ENCODE results near the gene PTGDS.

The PTGDS gene

DNA sequence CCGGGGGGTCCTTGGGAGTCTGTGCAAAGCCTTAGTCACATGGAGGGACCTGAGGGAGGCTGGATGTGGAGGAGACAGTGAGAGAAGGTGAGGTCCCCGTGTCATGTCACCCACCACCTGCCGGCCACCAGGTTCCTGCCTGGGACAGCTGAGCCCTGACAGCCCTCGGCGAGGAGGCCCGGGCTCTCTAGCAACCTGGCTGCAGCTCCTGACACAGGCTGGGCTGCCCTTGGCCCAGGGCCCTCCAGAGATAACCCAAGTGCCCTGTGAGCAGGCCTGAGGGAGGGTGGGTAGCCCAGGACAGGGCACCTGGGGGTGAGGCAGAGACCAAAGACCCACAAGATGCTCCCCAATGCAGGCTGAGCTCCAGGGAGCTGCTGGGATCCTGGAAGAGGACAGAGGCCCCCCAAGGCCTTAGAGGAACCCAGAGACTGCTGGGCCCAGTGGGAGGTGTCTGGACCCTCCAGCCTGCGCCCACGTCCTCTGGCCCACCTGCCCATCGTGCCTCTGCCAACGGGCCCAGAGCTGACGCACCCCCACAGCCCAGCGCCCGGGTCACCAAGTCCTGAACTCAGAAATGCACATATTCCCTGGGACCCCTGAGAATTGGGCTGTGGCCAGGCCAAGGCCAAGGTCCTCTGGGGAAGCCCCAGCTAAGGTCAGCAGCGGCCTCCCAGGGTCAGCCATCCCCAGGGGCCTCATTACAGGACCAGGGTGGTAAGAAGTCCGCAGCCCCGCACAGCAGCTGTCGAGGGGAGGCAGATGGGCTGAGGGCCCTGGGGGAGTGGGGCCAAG, 8.8 kb upstream of the PTGDS start:
- Mint-ChIP-seq H3K27ac (no peak overlapping the region), H3K4me3 (no peak overlapping the region), H3K27me3 (peaks cover 18 to 30% of the 10 kb centered on the region in 2 donors), H3K4me1 (peaks cover 8 to 11% of the 10 kb centered on the region in 2 donors), H3K9me3 (no peaks in the 10 kb centered on the region), H3K36me3 (no peaks in the 10 kb centered on the region)
- ATAC-seq (replicated peaks) = no peak
- DNase-seq = no peak

DNA sequence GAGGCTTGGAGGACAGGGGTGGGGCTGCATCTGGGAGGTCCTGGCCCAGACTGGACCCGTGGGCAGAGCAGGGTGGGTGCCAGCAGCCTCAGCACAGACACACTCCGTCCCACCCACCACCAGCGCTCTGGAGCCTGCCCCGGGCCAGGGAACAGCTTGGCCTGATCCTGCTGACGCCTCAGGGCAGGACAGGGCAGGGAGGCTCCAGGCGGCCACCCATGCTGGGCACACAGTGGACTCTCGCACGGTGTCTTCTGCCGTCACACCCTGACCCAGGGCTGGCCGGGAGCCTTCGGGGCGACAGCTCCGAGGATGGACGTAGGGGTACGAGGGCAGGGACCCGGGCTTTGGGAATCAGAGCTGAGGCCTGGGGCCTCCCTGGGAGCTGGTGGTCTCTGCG, 8.2 kb upstream of the PTGDS start:
- peaks cover 18 to 30% of the 10 kb centered on the region in 2 donors for H3K27me3 Mint-ChIP-seq
- ATAC-seq (replicated peaks) (no peak), DNase-seq (no peak)
- no peak overlapping the region for H3K4me3 Mint-ChIP-seq
- no peaks in the 10 kb centered on the region for H3K9me3 Mint-ChIP-seq
- H3K4me1 Mint-ChIP-seq = peaks cover 8 to 11% of the 10 kb centered on the region in 2 donors
- H3K36me3 Mint-ChIP-seq = no peaks in the 10 kb centered on the region
- H3K27ac Mint-ChIP-seq = no peak overlapping the region

DNA sequence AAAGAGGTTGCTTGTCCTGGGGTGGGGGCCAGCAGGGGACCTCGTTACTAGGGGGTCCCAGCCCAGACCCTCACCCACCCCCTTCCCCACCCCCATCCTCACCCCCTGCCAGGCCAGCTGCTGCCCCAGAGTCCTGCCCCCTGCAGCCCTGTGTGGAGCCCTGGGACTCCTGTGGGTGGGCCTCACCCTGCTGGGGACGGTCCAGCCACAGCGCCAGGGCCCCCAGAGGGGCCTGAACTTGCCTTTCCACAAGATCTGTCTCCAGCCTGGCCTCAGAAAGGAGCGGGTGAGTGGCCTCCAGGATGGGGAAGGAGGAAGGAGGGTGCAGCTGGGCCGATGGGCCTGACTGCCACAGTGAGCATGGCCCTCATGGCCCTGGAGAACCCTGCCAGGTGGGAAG, 7.5 kb upstream of the PTGDS start:
- H3K36me3 Mint-ChIP-seq = no peaks in the 10 kb centered on the region
- H3K9me3 Mint-ChIP-seq = no peaks in the 10 kb centered on the region
- peaks cover 18 to 32% of the 10 kb centered on the region in 2 donors for H3K27me3 Mint-ChIP-seq
- no peak overlapping the region for H3K4me3 Mint-ChIP-seq
- peaks cover 8 to 11% of the 10 kb centered on the region in 2 donors for H3K4me1 Mint-ChIP-seq
- ATAC-seq (replicated peaks) (no peak), DNase-seq (no peak)
- peak overlapping the region; percentile 47 for H3K27ac Mint-ChIP-seq

DNA sequence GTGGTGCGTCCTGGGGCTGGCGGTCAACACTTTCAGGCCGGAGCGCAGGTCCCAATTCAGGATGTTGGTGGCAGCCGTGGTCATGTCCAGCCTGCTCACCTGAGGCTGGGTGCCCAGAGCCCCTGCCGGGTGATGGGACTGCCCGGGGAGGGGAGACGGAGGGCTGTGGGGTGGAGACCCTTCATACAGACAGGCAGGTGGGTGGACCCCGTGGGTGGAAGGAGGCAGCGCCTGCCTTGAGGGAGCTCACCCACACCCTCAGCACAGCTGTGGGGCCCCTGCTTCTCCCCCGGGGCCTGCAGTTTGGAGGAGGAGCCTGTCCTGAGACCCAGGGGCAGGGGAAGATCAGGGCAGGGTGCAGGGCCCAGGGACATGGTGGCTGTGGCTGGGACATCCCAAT, 6.9 kb upstream of the PTGDS start:
- Mint-ChIP-seq H3K27ac (no peak overlapping the region), H3K36me3 (no peaks in the 10 kb centered on the region), H3K27me3 (peaks cover 18 to 37% of the 10 kb centered on the region in 2 donors), H3K4me1 (peaks cover 8 to 11% of the 10 kb centered on the region in 2 donors), H3K4me3 (no peak overlapping the region), H3K9me3 (no peaks in the 10 kb centered on the region)
- ATAC-seq (replicated peaks) (no peak), DNase-seq (no peak)

DNA sequence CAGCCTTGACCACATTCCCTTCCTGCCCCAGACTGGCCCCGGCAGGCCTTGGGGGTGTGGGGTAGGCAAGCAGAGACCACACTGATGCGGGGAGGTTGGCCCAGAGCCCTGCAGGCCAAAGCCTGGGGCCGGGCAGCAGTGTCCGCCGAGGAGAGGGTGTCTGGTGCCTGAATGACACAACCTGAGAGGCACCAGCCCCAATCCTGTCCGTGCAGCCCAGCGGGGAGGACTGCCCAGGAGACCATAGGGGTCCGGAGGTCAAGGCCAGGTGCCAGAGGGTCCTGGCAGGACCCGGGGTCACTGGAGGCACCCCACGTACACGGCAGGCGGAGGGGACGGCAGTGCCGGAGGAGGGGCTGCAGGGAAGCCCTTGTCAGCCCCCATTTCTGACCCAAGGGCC, 5.6 kb upstream of the PTGDS start:
- ATAC-seq (replicated peaks) (no peak), DNase-seq (no peak)
- H3K36me3 Mint-ChIP-seq = no peaks in the 10 kb centered on the region
- peaks cover 0 to 3% of the 10 kb centered on the region in 2 donors for H3K4me1 Mint-ChIP-seq
- H3K9me3 Mint-ChIP-seq = no peaks in the 10 kb centered on the region
- no peak overlapping the region for H3K27ac Mint-ChIP-seq
- peaks cover 19 to 43% of the 10 kb centered on the region in 2 donors for H3K27me3 Mint-ChIP-seq
- no peak overlapping the region for H3K4me3 Mint-ChIP-seq

DNA sequence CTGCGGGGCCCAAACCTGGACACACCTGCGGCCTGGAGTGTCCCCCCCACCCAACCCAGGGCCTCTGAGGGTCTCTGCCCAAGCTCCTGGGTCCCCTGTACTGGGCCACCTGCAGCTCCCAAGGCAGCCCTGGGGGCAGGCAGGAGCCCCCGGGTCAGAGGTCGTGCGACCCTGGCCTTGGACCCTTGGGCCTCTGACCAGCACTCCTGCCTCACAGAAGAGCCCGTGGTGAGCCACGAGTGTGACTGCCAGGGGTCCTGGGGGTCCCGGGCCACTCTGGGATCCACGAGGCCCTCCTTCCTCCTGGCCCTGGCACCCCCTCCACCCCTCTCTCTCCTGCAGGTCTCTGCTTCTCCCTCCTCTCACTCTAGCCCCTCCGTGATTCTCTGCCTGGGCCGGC, 5.0 kb upstream of the PTGDS start:
- H3K9me3 Mint-ChIP-seq = no peaks in the 10 kb centered on the region
- no peaks in the 10 kb centered on the region for H3K36me3 Mint-ChIP-seq
- no peak overlapping the region for H3K4me3 Mint-ChIP-seq
- DNase-seq (no peak), ATAC-seq (replicated peaks) (no peak)
- peaks cover 0 to 3% of the 10 kb centered on the region in 2 donors for H3K4me1 Mint-ChIP-seq
- H3K27ac Mint-ChIP-seq = no peak overlapping the region
- H3K27me3 Mint-ChIP-seq = peaks cover 20 to 49% of the 10 kb centered on the region in 2 donors

DNA sequence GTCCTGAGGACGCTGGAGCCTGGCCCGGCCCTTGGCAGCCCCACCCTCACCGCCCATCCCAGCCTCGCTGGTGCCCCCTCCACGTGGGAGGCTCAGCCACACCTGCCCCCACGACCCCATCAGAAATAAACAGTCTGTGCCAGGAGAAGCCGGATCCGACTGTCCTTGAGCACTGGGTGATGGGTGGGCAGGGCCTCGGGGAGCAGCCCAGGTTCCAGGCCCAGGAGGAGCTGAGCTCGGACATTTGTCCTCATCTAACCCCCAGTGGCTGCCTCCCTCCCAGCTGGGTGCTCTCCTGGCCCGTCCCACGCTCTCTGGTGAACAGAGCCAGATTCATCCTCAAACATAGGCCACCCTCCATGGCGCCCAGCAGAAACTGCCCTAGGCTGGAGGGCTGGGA, 4.6 kb upstream of the PTGDS start:
- no peak for ATAC-seq (replicated peaks)
- H3K27ac Mint-ChIP-seq = no peak overlapping the region
- peaks cover 0 to 5% of the 10 kb centered on the region in 2 donors for H3K4me1 Mint-ChIP-seq
- H3K9me3 Mint-ChIP-seq = no peaks in the 10 kb centered on the region
- H3K36me3 Mint-ChIP-seq = no peaks in the 10 kb centered on the region
- DNase-seq = no peak
- no peak overlapping the region for H3K4me3 Mint-ChIP-seq
- peaks cover 23 to 53% of the 10 kb centered on the region in 2 donors for H3K27me3 Mint-ChIP-seq

DNA sequence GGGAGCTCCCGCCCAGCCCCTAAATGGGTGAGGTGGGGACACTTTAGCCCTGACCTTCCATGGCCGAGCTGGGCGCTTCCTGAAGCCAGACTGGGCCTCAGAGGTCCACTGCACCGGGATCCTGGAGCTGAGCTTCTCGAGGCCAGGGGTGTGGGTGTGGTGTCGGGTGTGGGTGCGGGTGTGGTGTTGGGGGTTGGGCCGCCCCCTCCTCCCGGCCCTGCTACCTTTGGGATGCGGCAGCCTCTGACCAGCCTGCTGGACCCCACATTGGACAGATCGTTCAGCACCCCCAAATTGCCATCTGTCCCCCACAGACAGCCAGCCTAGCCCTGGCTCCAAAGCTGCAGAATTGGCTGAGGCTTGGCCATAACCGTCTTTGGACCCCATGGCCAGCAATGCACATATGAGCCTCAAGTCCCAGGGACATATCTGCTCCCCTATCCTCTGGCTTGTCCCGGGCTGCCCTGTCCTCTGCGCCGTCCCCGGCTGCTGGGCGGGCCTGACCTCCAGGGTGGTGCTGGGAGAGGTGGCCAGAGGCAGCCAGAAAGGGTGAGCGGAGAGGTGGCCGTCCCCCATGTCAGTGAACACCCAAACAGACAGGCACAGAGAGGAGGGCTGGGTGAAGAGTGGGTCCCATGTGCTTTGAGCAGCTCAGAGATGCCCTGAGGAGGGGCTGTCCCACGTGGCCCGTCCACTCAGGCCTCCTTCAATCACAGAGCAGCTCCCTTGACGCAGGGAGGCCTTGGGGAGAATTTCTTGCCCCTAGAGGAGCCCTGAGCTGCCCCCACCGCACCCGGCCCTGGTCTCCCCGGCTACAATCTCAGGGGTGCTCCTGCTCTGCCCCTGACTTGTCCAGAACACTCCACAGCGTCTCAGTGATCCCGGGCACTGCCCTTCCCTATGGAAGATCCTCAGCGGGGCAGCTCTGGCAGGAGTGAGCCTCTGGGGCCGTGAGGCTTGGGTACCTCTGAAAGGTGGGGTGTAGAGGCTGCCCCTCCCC, 3.4 kb upstream of the PTGDS start:
- ATAC-seq (replicated peaks) (no peak), DNase-seq (no peak)
- Mint-ChIP-seq H3K4me1 (peaks cover 0 to 5% of the 10 kb centered on the region in 2 donors), H3K4me3 (no peak overlapping the region), H3K36me3 (no peaks in the 10 kb centered on the region), H3K27ac (no peak overlapping the region), H3K27me3 (peaks cover 23 to 50% of the 10 kb centered on the region in 2 donors), H3K9me3 (no peaks in the 10 kb centered on the region)

DNA sequence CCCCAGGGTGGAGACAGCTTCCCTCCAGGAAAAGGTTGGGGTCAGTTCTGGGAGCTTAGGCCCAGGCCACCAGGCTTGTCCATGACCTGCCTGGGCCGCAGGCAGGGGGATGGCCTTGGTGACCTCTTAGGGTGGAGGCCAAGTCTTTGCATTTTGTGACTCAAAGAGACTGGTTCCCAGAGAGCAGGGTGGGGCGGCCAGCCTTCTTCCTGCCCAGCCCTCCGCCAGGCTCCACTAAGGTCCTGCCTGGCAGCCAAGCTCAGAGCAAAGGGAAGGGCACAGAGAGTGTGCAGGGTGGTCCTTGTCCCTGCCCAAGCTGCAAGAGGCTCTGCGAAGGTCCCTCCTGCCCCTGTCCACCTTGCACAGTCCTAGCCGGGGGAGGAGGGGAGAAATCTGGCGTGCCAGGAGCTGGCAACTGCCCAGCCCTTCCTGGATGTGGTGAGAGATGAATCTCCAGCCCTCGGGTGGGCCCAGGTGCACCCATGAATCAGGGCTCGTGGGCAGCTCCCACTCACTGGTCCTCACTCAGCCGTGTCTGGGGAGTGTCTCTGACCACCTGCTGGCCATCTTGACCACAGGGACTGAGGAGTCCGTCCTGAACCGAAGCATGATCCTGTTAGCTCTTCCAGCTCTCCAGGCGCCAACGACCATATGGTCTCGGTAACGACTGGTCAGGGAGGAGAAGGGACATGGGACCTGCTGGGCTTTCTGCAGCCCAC, 2.3 kb upstream of the PTGDS start:
- no peak for DNase-seq
- Mint-ChIP-seq H3K4me1 (peaks cover 0 to 5% of the 10 kb centered on the region in 2 donors), H3K27me3 (peaks cover 20 to 52% of the 10 kb centered on the region in 2 donors), H3K36me3 (no peaks in the 10 kb centered on the region), H3K9me3 (no peaks in the 10 kb centered on the region), H3K4me3 (no peak overlapping the region), H3K27ac (no peak overlapping the region)
- ATAC-seq (replicated peaks) = no peak

DNA sequence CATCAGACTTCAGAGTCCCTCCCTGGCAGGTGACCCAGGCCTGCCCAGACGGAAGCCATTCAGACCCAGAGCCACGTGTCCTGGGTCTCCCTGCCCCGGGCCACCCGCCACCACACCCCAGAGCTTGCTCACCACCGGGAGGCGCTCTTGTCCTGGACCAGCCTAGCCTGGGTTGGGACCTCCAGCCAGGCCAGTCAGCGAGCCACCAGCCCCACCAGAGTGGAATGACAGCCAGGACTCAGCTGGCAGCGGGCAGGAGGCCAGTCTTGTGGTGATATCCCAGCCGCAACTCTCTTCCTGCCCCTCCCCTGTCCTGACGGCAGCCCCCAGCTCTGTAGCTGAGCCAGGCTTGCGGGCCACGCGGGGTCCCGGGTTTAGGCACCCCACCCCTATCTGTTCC, 1.7 kb upstream of the PTGDS start:
- H3K9me3 Mint-ChIP-seq = no peaks in the 10 kb centered on the region
- peak in 1 of 2 donors; percentile 14 for ATAC-seq (replicated peaks)
- no peaks in the 10 kb centered on the region for H3K36me3 Mint-ChIP-seq
- DNase-seq = no peak
- H3K4me1 Mint-ChIP-seq = peaks cover 0 to 3% of the 10 kb centered on the region in 2 donors
- no peak overlapping the region for H3K4me3 Mint-ChIP-seq
- peaks cover 20 to 52% of the 10 kb centered on the region in 2 donors for H3K27me3 Mint-ChIP-seq
- H3K27ac Mint-ChIP-seq = no peak overlapping the region

DNA sequence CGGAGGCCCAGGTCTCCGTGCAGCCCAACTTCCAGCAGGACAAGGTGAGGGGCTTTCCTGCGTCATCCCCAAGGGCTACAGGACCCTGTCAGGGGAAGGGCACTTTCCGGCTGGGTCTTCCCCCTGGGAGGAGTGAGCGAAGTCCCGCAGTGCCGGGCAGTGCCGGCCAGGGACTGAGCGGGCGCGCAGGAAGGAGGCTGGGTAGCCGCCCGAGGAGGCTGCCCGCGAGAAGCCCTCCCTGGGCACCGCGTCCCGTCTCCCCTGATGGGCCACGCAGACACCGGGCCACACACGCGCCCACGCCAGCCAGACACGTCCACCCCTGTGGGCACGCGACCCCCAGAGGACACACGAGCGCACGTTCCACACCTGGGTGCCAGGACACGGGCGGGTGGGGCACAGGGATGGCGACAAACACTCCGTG, 357 bp downstream of the PTGDS start:
- Mint-ChIP-seq H3K36me3 (no peaks in the 10 kb centered on the region), H3K9me3 (no peaks in the 10 kb centered on the region), H3K27ac (no peak overlapping the region), H3K27me3 (peaks cover 30 to 71% of the 10 kb centered on the region in 2 donors), H3K4me1 (peaks cover 0 to 3% of the 10 kb centered on the region in 2 donors), H3K4me3 (peak overlapping the region in 1 of 2 donors; percentile 30)
- no peak for ATAC-seq (replicated peaks)
- no peak for DNase-seq

DNA sequence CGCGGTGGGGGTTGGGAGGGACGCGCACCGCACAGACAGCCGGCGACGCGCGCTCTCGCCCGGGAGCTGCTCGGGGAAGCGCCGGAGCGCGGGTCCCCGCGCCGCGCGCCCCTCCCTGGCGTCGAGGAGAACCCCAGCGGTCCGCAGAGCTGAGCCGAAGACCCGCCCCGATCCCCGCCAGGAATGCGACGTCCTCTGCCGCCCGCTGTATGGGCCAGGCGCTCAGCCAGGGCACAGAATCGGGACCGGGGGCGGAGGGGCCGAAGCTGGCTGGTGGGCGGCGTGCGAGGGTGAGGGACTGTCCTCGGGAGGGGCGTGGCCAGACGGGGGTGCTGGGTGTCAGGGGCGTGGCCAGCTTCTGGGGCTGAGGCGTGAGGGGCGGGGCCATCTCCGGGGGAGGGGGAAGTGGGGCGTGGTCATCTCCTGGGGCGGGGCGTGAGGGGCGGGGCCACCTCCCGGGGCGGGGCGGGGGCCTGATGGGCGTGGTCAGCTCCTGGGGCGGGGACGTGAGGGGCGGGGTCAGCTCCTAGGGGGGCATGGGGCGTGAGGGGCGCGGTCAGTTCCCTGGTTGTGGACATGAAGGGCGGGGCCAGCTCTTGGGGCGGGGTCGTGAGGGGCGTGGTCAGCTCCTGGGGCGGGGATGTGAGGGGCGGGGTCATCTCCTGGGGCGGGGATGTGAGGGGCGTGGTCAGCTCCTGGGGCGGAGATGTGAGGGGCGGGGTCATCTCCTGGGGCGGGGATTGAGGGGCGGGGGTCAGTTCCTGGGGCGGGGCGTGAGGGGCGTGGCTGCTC, 965 bp downstream of the PTGDS start:
- H3K27ac Mint-ChIP-seq = no peak overlapping the region
- H3K36me3 Mint-ChIP-seq = no peaks in the 10 kb centered on the region
- no peaks in the 10 kb centered on the region for H3K9me3 Mint-ChIP-seq
- DNase-seq (no peak), ATAC-seq (replicated peaks) (peak; percentile 33 to 43)
- H3K4me3 Mint-ChIP-seq = no peak overlapping the region
- H3K27me3 Mint-ChIP-seq = peaks cover 35 to 72% of the 10 kb centered on the region in 2 donors
- peaks cover 0 to 3% of the 10 kb centered on the region in 2 donors for H3K4me1 Mint-ChIP-seq

DNA sequence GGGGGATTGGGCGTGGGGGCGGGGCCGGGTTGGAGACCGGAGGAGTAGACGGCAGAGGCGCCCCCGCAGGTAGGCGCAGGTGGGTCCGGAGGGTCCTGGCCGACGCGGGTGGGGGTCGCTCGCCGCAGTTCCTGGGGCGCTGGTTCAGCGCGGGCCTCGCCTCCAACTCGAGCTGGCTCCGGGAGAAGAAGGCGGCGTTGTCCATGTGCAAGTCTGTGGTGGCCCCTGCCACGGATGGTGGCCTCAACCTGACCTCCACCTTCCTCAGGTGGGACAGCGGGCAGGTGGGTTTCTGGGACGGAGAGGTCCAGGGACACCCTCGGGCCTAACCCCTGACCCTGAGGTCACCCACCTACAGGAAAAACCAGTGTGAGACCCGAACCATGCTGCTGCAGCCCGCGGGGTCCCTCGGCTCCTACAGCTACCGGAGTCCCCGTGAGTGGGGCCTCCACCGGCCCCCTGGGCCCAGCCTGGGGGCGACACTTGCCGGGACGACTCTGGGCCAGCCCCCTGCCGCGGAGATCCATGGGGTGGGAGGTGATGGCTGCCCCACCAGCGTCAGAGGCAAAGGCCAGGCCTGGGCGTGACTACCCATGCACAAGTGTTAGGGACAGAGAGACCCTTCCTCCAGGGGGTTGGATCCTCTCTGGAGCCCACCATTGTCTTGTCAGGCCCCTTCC, 1.7 kb downstream of the PTGDS start:
- ATAC-seq (replicated peaks) = no peak
- Mint-ChIP-seq H3K9me3 (no peaks in the 10 kb centered on the region), H3K27me3 (peaks cover 41 to 79% of the 10 kb centered on the region in 2 donors), H3K27ac (no peak overlapping the region), H3K36me3 (peaks cover 0 to 3% of the 10 kb centered on the region in 2 donors), H3K4me3 (no peak overlapping the region), H3K4me1 (peaks cover 0 to 6% of the 10 kb centered on the region in 2 donors)
- DNase-seq = no peak
